Esophagus squamous epithelium (tissue), 5 donors: ENCODE measurements around the gene KDM5B. TPM values are rescaled to one million over a fixed set of nuclear protein-coding genes. Genes with fewer than 3 reads are reported as not detected.
"Not testable (repeated sequence)": the region's sequence is repeated elsewhere in the genome, so short reads cannot be mapped to it uniquely, and the experiment has no call there.

ENCODE experiments used
- DNase-seq: peaks from one replicate; lab custom pipeline; 2025; lab: John Stamatoyannopoulos, UW
- H3K27ac ChIP-seq, 4 donors: fragments of 200-600 bp; sonication (generic); one replicate each; pipeline ENCODE4 v1.5.1; 2016 to 2019; ENCODE audit warnings: mild to moderate bottlenecking in 1 of 4
- H3K27me3 ChIP-seq, 4 donors: fragments of 200-600 bp; sonication (generic); 1 replicate in 3 of 4; 2 replicates in 1 of 4; pipeline versions ENCODE4 v1.5.1 to v1.6.0; 2017 to 2021; ENCODE audit warnings: antibody characterized with exemption in 1 of 4
- H3K36me3 ChIP-seq, 3 donors: fragments of 200-600 bp; sonication (generic); one replicate each; pipeline ENCODE4 v1.5.1; 2016 to 2019
- H3K4me1 ChIP-seq, 3 donors: fragments of 200-600 bp; sonication (generic); one replicate each; pipeline ENCODE4 v1.5.1; 2017 to 2019
- H3K4me3 ChIP-seq, 4 donors: fragments of 200-600 bp; sonication (generic); 1 replicate in 3 of 4; 2 replicates in 1 of 4; pipeline ENCODE4 v1.5.1; 2016 to 2019; ENCODE audit warnings: mild to moderate bottlenecking in 2 of 4, moderate library complexity in 1 of 4
- H3K9me3 ChIP-seq, 3 donors: fragments of 200-600 bp; sonication (generic); one replicate each; pipeline ENCODE4 v1.5.1; 2016 to 2019
- CTCF ChIP-seq, 6 experiments: fragments of 450-650 bp in 4 of 6; fragments of 200-600 bp in 2 of 6; sonication (generic) in 2 of 6; IDR thresholded peaks; one replicate each; pipeline ENCODE4 v1.5.1; 2016 to 2019; ENCODE audit warnings: antibody characterized with exemption in 6 of 6, mild to moderate bottlenecking in 4 of 6, moderate library complexity in 4 of 6
- POLR2A ChIP-seq, 4 donors: fragments of 450-650 bp; IDR thresholded peaks; one replicate each; pipeline ENCODE4 v1.6.1; 2017; ENCODE audit warnings: antibody characterized with exemption in 4 of 4, mild to moderate bottlenecking in 4 of 4, moderate library complexity in 3 of 4
- WGBS, 2 donors: methylation state at CpG; one replicate each; pipeline ENCODE4 v1.1.5; 2018; 5-methylcytosine and 5-hydroxymethylcytosine counted together
- intact Hi-C: fragments of 100-400 bp; cut with DNase I; formaldehyde crosslinking; loops from one replicate; pipeline ENCODE4 v1.15.0; 2022
- total RNA-seq, 4 donors: library from RNA; depleted of rRNA; stranded (reverse); fragments of >200 nt; gene quantifications; one replicate each; pipeline ENCODE4 v1.1.0, GENCODE V29; 2016
- donor health status: DM: yes; HTN: yes; CAD: no.

Gene KDM5B
- total RNA-seq, 4 donors from 2014 or later = 41.2 to 88.9 (median 60.3) TPM

- DNase-seq = no peak
- 89 to 90% methylated on average over 3 of the region's 3 CpGs for WGBS, 2 donors
- intact Hi-C loops = no loop called here
- H3K9me3 ChIP-seq = no peaks in the 10 kb centered on the region
- H3K27ac ChIP-seq = no peak overlapping the region
- peaks cover 12 to 100% (median 34%) of the 10 kb centered on the region in 3 donors for H3K36me3 ChIP-seq
- TF ChIP-seq CTCF (IDR thresholded peaks at IDR 0.05) (no peak), POLR2A (IDR thresholded peaks at IDR 0.05) (no peak)
- no peaks in the 10 kb centered on the region for H3K27me3 ChIP-seq
- no peaks in the 10 kb centered on the region for H3K4me1 ChIP-seq
- no peak overlapping the region for H3K4me3 ChIP-seq
Observed at GRCh38 chr1:202745323-202745888, 62.8 kb downstream of the KDM5B start.

DNA sequence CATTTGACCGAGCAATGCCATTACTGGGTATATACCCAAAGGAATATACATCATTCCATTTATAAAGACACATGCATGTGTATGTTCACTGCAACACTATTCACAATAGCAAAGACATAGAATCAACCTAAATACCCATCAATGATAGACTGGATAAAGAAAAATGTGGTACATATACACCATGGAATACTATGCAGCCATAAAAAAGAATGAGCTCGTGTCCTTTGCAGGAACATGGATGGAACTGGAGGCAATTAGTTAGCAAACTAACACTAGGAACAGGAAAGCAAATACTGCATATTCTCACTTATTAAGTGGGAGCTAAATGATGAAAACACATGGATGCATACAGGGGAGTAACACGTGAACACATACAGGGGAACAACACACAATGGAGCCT lies 63.5 kb downstream of the KDM5B start:
- H3K4me1 ChIP-seq, DNase-seq, H3K27me3 ChIP-seq, intact Hi-C loops, H3K27ac ChIP-seq, H3K4me3 ChIP-seq, H3K9me3 ChIP-seq: not testable (repeated sequence)
- WGBS, 2 donors = 96 to 97% methylated on average over 3 of the region's 3 CpGs
- peaks cover 12 to 100% (median 34%) of the 10 kb centered on the region in 3 donors for H3K36me3 ChIP-seq

GRCh38 chr1:202742496-202742895 lies 65.7 kb downstream of the KDM5B start:
- TF ChIP-seq CTCF (IDR thresholded peaks at IDR 0.05) = no peak
- no peak for TF ChIP-seq POLR2A (IDR thresholded peaks at IDR 0.05)
- peaks cover 12 to 97% (median 39%) of the 10 kb centered on the region in 3 donors for H3K36me3 ChIP-seq

GRCh38 chr1:202733251-202733650 lies 75.0 kb downstream of the KDM5B start:
- intact Hi-C loops = no loop called here
- H3K27me3 ChIP-seq = no peaks in the 10 kb centered on the region
- TF ChIP-seq POLR2A (IDR thresholded peaks at IDR 0.05) = no peak
- no peak for TF ChIP-seq CTCF (IDR thresholded peaks at IDR 0.05)
- 91% methylated on average over 6 of the region's 10 CpGs for WGBS, 2 donors
- H3K27ac ChIP-seq = no peak overlapping the region
- no peak overlapping the region for H3K4me3 ChIP-seq
- DNase-seq = no peak
- H3K36me3 ChIP-seq = peaks cover 20 to 100% (median 57%) of the 10 kb centered on the region in 3 donors
- H3K4me1 ChIP-seq = no peaks in the 10 kb centered on the region
- H3K9me3 ChIP-seq = no peaks in the 10 kb centered on the region

More at GRCh38 chr1:202742496-202742895, 65.7 kb downstream of the KDM5B start:
- H3K9me3 ChIP-seq = no peaks in the 10 kb centered on the region
- intact Hi-C loops = no loop called here
- H3K27ac ChIP-seq = no peak overlapping the region
- H3K4me1 ChIP-seq = no peaks in the 10 kb centered on the region
- no peak for DNase-seq
- no peaks in the 10 kb centered on the region for H3K27me3 ChIP-seq
- no peak overlapping the region for H3K4me3 ChIP-seq
- 86 to 99% methylated on average over 6 of the region's 6 CpGs for WGBS, 2 donors

DNA sequence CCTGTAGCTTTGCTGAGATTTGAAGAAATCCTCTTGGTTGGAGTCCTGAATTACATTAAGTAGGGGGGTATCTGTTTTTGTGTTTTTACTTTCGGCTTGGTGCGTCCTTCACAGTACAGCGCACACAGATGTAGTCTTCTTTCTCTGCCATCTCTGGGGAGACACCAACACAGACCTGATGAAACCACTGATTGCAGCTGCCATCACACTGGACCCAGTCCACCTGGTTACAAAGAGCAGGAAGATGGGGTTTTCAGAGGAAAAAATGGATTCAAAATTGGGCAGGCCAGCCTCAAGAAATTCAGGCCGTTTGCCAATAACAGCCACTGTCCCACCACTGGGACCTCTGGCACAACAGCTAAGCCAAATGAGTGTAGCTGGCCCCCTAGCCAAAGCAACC lies 79.3 kb downstream of the KDM5B start:
- H3K9me3 ChIP-seq = no peaks in the 10 kb centered on the region
- H3K4me1 ChIP-seq = no peaks in the 10 kb centered on the region
- H3K27me3 ChIP-seq = no peaks in the 10 kb centered on the region
- DNase-seq = no peak
- intact Hi-C loops = no loop called here
- TF ChIP-seq POLR2A (IDR thresholded peaks at IDR 0.05) (no peak), CTCF (IDR thresholded peaks at IDR 0.05) (no peak)
- peaks cover 20 to 100% (median 49%) of the 10 kb centered on the region in 3 donors for H3K36me3 ChIP-seq
- no peak overlapping the region for H3K4me3 ChIP-seq
- 79 to 86% methylated on average over 4 of the region's 4 CpGs for WGBS, 2 donors
- no peak overlapping the region for H3K27ac ChIP-seq
